GM12801 (cell line): ENCODE data around the gene HIVEP3.

Source experiments
- CTCF ChIP-seq: IDR thresholded peaks from one replicate; pipeline ENCODE4 v1.5.1; 2011; ENCODE audit warnings: control low read depth; ENCODE audit not compliant: insufficient read length; ENCODE audit errors: extremely low read depth

HIVEP3 gene

GRCh38 chr1:41646186-41646585 lies 272.5 kb downstream of the HIVEP3 start:
- TF ChIP-seq CTCF: no peak

- TF ChIP-seq CTCF: no peak
Measured at GRCh38 chr1:41645062-41645461, 273.7 kb downstream of the HIVEP3 start.

- TF ChIP-seq CTCF: no peak
Measured at GRCh38 chr1:41642922-41643821, 275.6 kb downstream of the HIVEP3 start.

- no peak for TF ChIP-seq CTCF
Measured at GRCh38 chr1:41641941-41642527, 276.7 kb downstream of the HIVEP3 start.

- TF ChIP-seq CTCF: no peak
Measured at GRCh38 chr1:41641475-41641814, 277.3 kb downstream of the HIVEP3 start.

GRCh38 chr1:41640756-41641474 lies 277.8 kb downstream of the HIVEP3 start:
- TF ChIP-seq CTCF: no peak

GRCh38 chr1:41640141-41640751 lies 278.5 kb downstream of the HIVEP3 start:
- TF ChIP-seq CTCF: no peak
